ENCODE results near the gene SLC9B2. TPM values are rescaled to one million over a fixed set of nuclear protein-coding genes. Genes with fewer than 3 reads are reported as not detected.
"Not testable (repeated sequence)": the region's sequence is repeated elsewhere in the genome, so short reads cannot be mapped to it uniquely, and the experiment has no call there.

SLC9B2 gene
- total RNA-seq, 2 donors from 2014 or later, result 10.1 to 14.8 TPM

DNA sequence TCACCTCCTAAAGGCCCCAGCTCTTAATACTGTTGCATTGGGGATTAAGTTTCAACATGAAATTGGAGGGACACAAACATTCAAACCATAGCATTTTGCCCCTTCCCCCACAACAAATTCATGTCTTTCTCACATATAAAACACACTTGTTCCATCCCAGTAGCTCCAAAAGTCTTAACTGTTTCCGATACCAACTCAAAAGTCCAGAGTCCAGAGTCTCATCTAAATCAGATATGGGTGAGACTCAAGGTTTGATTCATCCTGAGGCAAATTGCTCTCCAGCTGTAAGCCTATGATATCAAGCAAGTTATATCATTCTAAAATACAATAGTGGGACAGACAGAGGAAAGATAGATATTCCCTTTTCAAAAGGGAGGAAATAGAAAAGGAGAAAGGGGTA, 65.8 kb downstream of the SLC9B2 start:
- Histone ChIP-seq H3K36me3 (replicated peaks in 1 of 2; ENCODE audit: insufficient read depth in 1 of 2, low read depth in 2 of 2) (no peaks in the 10 kb centered on the region), H3K27ac (peak overlapping the region; percentile 72 to 90 (median 82)), H3K4me3 (no peak overlapping the region), H3K27me3 (no peaks in the 10 kb centered on the region), H3K9me3 (no peaks in the 10 kb centered on the region), H3K4me1 (peaks cover 25% of the 10 kb centered on the region)
- no peak for ATAC-seq
- no peak for DNase-seq
- 82 to 89% methylated on average over 1 of the region's 1 CpG for WGBS, 2 donors
- intact Hi-C loops (cut with DNase I), result no loop called here
- TF ChIP-seq, protein P1, sequence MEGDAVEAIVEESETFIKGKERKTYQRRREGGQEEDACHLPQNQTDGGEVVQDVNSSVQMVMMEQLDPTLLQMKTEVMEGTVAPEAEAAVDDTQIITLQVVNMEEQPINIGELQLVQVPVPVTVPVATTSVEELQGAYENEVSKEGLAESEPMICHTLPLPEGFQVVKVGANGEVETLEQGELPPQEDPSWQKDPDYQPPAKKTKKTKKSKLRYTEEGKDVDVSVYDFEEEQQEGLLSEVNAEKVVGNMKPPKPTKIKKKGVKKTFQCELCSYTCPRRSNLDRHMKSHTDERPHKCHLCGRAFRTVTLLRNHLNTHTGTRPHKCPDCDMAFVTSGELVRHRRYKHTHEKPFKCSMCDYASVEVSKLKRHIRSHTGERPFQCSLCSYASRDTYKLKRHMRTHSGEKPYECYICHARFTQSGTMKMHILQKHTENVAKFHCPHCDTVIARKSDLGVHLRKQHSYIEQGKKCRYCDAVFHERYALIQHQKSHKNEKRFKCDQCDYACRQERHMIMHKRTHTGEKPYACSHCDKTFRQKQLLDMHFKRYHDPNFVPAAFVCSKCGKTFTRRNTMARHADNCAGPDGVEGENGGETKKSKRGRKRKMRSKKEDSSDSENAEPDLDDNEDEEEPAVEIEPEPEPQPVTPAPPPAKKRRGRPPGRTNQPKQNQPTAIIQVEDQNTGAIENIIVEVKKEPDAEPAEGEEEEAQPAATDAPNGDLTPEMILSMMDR (IDR thresholded peaks at IDR 0.05), result no peak
- TF ChIP-seq POLR2A (IDR thresholded peaks at IDR 0.05), result no peak

DNA sequence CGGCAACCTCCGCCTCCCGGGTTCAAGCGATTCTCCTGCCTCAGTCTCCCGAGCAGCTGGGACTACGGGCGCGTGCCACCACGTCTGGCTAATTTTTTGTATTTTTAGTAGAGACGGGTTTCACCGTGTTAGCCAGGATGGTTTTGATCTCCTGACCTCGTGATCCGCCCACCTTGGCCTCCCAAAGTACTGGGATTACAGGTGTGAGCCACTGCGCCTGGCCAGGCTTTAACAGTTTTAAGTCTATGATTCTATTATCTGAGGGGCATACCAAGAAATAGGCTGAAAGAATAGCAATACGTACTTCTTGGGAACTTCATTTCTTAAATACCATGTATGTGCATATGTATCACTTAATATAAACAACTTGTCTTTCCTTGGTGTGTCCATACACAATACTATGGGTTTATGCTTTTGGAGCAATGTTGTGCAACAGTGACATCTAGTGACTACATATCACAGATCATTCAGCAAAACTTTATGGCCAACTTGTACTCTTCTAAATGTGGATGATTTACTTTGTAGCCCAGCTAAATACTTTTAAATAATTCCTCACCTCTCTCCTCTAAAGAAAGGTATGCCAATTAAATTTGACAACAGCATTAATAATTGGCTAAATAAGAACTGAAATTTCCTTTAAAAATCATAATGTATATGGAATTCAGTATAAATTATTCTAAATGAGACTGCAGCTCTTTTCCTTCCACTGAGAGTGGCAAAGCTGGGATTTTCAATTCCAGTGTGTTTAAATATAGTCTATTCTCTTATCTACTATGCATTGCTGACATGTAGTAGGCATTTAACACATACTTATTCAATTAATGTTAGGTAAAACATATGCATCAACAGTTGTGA, 67.5 kb downstream of the SLC9B2 start:
- Histone ChIP-seq H3K4me3 (no peak overlapping the region), H3K27me3 (no peaks in the 10 kb centered on the region), H3K9me3 (no peaks in the 10 kb centered on the region), H3K4me1 (peaks cover 25% of the 10 kb centered on the region), H3K36me3 (replicated peaks in 1 of 2; ENCODE audit: insufficient read depth in 1 of 2, low read depth in 2 of 2) (no peaks in the 10 kb centered on the region), H3K27ac (no peak overlapping the region)
- WGBS, 2 donors, result 59 to 60% methylated on average over 14 to 15 of the region's 15 CpGs
- ATAC-seq (peak; percentile 59), DNase-seq (peak in 1 of 4 donors; percentile 51)
- intact Hi-C loops (cut with DNase I), result loop anchor here (5.0 to 10.0 kb wide), 2 partner anchors 397 to 554 kb away; no protein-coding TSS in a partner anchor
- TF ChIP-seq POLR2A (IDR thresholded peaks at IDR 0.05), result no peak
- TF ChIP-seq, protein P1 (IDR thresholded peaks at IDR 0.05), result peak; percentile 37 to 93 (median 87)

GRCh38 chr4:103002551-103002950, 74.0 kb downstream of the SLC9B2 start:
- DNase-seq (no peak), ATAC-seq (no peak)
- Histone ChIP-seq H3K27me3 (no peaks in the 10 kb centered on the region), H3K9me3 (no peaks in the 10 kb centered on the region), H3K4me1 (no peaks in the 10 kb centered on the region), H3K36me3 (replicated peaks in 1 of 2; ENCODE audit: insufficient read depth in 1 of 2, low read depth in 2 of 2) (no peaks in the 10 kb centered on the region), H3K4me3 (no peak overlapping the region), H3K27ac (no peak overlapping the region)
- intact Hi-C loops (cut with DNase I), result loop anchor here (10.0 kb wide), 1 partner anchor 548 kb away; no protein-coding TSS in a partner anchor
- TF ChIP-seq, protein P1 (IDR thresholded peaks at IDR 0.05), result no peak
- TF ChIP-seq POLR2A (IDR thresholded peaks at IDR 0.05), result no peak
- WGBS, 2 donors, result 77 to 83% methylated on average over 2 of the region's 2 CpGs

DNA sequence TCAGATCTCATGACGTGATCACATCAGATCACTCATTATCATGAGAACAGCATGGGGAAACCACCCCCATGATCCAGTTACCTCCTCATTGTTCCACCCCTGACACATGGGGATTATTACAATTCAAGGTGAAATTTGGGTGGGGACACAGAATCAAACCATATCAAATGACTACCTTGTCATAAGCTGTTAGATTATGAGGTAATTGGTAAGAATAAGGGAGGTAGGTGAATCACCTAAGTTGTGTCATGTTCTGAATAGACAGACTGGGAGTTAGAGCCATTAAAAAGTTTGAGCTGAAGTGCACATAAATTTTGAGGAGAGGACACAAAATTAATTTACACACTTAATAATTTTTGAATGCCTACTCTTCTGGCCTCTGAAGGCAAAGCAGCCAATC, 81.8 kb downstream of the SLC9B2 start:
- Histone ChIP-seq H3K36me3 (replicated peaks in 1 of 2; ENCODE audit: insufficient read depth in 1 of 2, low read depth in 2 of 2) (no peaks in the 10 kb centered on the region), H3K4me3 (no peak overlapping the region), H3K4me1 (no peaks in the 10 kb centered on the region), H3K27ac (no peak overlapping the region), H3K9me3 (no peaks in the 10 kb centered on the region), H3K27me3 (no peaks in the 10 kb centered on the region)
- DNase-seq, result no peak
- intact Hi-C loops (cut with DNase I), result no loop called here
- ATAC-seq, result no peak
- WGBS, 2 donors, result 72 to 89% methylated on average over 1 of the region's 1 CpG
- TF ChIP-seq, protein P1 (IDR thresholded peaks at IDR 0.05), result no peak
- TF ChIP-seq POLR2A (IDR thresholded peaks at IDR 0.05), result no peak

DNA sequence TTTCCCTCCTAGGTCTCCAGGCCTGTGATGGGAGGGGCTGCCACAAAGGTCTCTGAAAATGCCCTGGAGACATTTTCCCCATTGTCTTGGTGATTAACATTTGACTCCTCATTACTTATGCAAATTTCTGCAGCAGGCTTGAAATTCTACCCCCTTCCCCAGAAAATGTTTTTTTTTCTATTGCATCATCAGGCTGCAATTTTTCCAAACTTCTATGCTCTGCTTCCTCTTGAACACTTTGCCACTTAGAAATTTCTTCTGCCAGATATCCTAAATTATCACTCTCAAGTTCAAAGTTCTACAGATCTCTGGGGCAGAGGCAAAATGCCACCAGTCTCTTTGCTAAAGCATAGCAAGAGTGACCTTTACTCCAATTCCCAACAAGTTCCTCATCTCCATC, 82.6 kb downstream of the SLC9B2 start:
- H3K27ac ChIP-seq; DNase-seq; H3K9me3 ChIP-seq; ATAC-seq; H3K4me3 ChIP-seq; intact Hi-C loops (cut with DNase I); H3K36me3 ChIP-seq (replicated peaks in 1 of 2; ENCODE audit: insufficient read depth in 1 of 2, low read depth in 2 of 2); H3K4me1 ChIP-seq; H3K27me3 ChIP-seq: not testable (repeated sequence)

Measured in body of pancreas (tissue), 4 donors.